ENCODE measurements around the gene GINM1. TPM values are rescaled to one million over a fixed set of nuclear protein-coding genes. Genes with fewer than 3 reads are reported as not detected.

The GINM1 gene
- polyA plus RNA-seq, 3 donors: 17.0 to 44.4 (median 42.3) TPM

GRCh38 chr6:149567194-149567586, 1.0 kb downstream of the GINM1 start:
- Mint-ChIP-seq H3K4me1 (peaks cover 17% of the 10 kb centered on the region), H3K4me3 (peak overlapping the region; percentile 93 to 95), H3K27ac (peak overlapping the region in 3 of 7 donors; percentile 79 to 88 (median 85)), H3K9me3 (no peaks in the 10 kb centered on the region), H3K27me3 (ENCODE audit: low read depth in 3 of 3) (peaks cover 8 to 13% (median 10%) of the 10 kb centered on the region in 3 donors), H3K36me3 (no peaks in the 10 kb centered on the region)
- H3K27me3 ChIP-seq (ENCODE audit: control insufficient read depth in 2 of 2, insufficient read depth in 2 of 2, low read length in 2 of 2): peaks cover 2 to 17% of the 10 kb centered on the region in 2 donors
- peak overlapping the region; percentile 91 for H3K9ac ChIP-seq (ENCODE audit: insufficient read depth, low read length, poor library complexity, severe bottlenecking)
- peaks cover 8% of the 10 kb centered on the region for H4K20me1 ChIP-seq (ENCODE audit: insufficient read depth, low read length)
- H3K36me3 ChIP-seq (replicated peaks in 1 of 2; ENCODE audit: control insufficient read depth in 1 of 2, insufficient read depth in 2 of 2, low read length in 2 of 2): no peaks in the 10 kb centered on the region
- TF ChIP-seq CTCF (IDR thresholded peaks at IDR 0.05): no peak
- peaks cover 19 to 24% of the 10 kb centered on the region in 2 donors for H3K4me1 ChIP-seq (ENCODE audit: control insufficient read depth in 1 of 2, insufficient read depth in 2 of 2, low read length in 2 of 2)
- peaks cover 41% of the 10 kb centered on the region for H3K79me2 ChIP-seq (ENCODE audit: insufficient read depth, low read length)
- peak overlapping the region; percentile 78 to 99 (median 84) for H3K4me3 ChIP-seq (replicated peaks in 1 of 3; ENCODE audit: low read depth in 2 of 3, low read length in 3 of 3)
- no peak for DNase-seq
- H3K27ac ChIP-seq (ENCODE audit: low read depth in 1 of 2, low read length in 2 of 2): peak overlapping the region; percentile 82 to 86
- WGBS (ENCODE audit: insufficient coverage): 58% methylated on average over 6 of the region's 12 CpGs
- peak overlapping the region; percentile 98 for H2AFZ ChIP-seq (ENCODE audit: insufficient read depth, low read depth, low read length, poor library complexity, severe bottlenecking)
- peak overlapping the region; percentile 84 for H3K4me2 ChIP-seq (replicated peaks; ENCODE audit: extremely low read depth, low read length, poor library complexity, severe bottlenecking)
- intact Hi-C loops (cut with micrococcal nuclease): loop anchor here in 1 of 2 donors (10.0 kb wide), 1 partner anchor 158 kb away; no protein-coding TSS in a partner anchor
- H3K9me3 ChIP-seq (replicated peaks in 1 of 2; ENCODE audit: control insufficient read depth in 1 of 2, insufficient read depth in 1 of 2, low read length in 2 of 2): no peaks in the 10 kb centered on the region

- H3K27ac Mint-ChIP-seq: peak overlapping the region in 1 of 7 donors; percentile 32
- Histone ChIP-seq H3K27me3 (ENCODE audit: control insufficient read depth in 2 of 2, insufficient read depth in 2 of 2, low read length in 2 of 2) (peaks cover 2 to 17% of the 10 kb centered on the region in 2 donors), H3K4me3 (replicated peaks in 1 of 3; ENCODE audit: low read depth in 2 of 3, low read length in 3 of 3) (no peak overlapping the region), H3K36me3 (replicated peaks in 1 of 2; ENCODE audit: control insufficient read depth in 1 of 2, insufficient read depth in 2 of 2, low read length in 2 of 2) (no peaks in the 10 kb centered on the region), H3K27ac (ENCODE audit: low read depth in 1 of 2, low read length in 2 of 2) (no peak overlapping the region), H2AFZ (ENCODE audit: insufficient read depth, low read depth, low read length, poor library complexity, severe bottlenecking) (no peak overlapping the region), H3K79me2 (ENCODE audit: insufficient read depth, low read length) (peaks cover 49% of the 10 kb centered on the region), H3K9ac (ENCODE audit: insufficient read depth, low read length, poor library complexity, severe bottlenecking) (no peak overlapping the region), H3K4me2 (replicated peaks; ENCODE audit: extremely low read depth, low read length, poor library complexity, severe bottlenecking) (no peak overlapping the region), H3K4me1 (ENCODE audit: control insufficient read depth in 1 of 2, insufficient read depth in 2 of 2, low read length in 2 of 2) (peaks cover 19 to 24% of the 10 kb centered on the region in 2 donors), H3K9me3 (replicated peaks in 1 of 2; ENCODE audit: control insufficient read depth in 1 of 2, insufficient read depth in 1 of 2, low read length in 2 of 2) (no peaks in the 10 kb centered on the region), H4K20me1 (ENCODE audit: insufficient read depth, low read length) (peaks cover 8% of the 10 kb centered on the region)
- no peak for DNase-seq
- intact Hi-C loops (cut with micrococcal nuclease): loop anchor here in 1 of 2 donors (10.0 kb wide), 1 partner anchor 157 kb away; no protein-coding TSS in a partner anchor
- 100% methylated on average over 1 of the region's 7 CpGs for WGBS (ENCODE audit: insufficient coverage)
- H3K36me3 Mint-ChIP-seq: no peaks in the 10 kb centered on the region
- TF ChIP-seq CTCF (IDR thresholded peaks at IDR 0.05): no peak
- no peak overlapping the region for H3K4me3 Mint-ChIP-seq
- peaks cover 17% of the 10 kb centered on the region for H3K4me1 Mint-ChIP-seq
- H3K27me3 Mint-ChIP-seq (ENCODE audit: low read depth in 3 of 3): peaks cover 8 to 11% (median 10%) of the 10 kb centered on the region in 3 donors
- no peaks in the 10 kb centered on the region for H3K9me3 Mint-ChIP-seq
Observed at GRCh38 chr6:149567945-149568585, 1.9 kb downstream of the GINM1 start.
